Activated T-cell treated with anti-CD3 and anti-CD28 coated beads, Interleukin-2, amount 50 U/mL, for 72 hours (primary cell): ENCODE data around the gene BUD31. TPM values are rescaled to one million over a fixed set of nuclear protein-coding genes. Genes with fewer than 3 reads are reported as not detected.
"Not testable (repeated sequence)": the region's sequence is repeated elsewhere in the genome, so short reads cannot be mapped to it uniquely, and the experiment has no call there.

Experiments used
- ATAC-seq, 2 donors: fragments of 150-1000 bp; cut with Tn5 transposase; replicated peaks in 1 of 2; 2 replicates each; pipeline ENCODE4 v1.10.0; 2021; ENCODE audit warnings: moderate library complexity in 2 of 2, mild to moderate bottlenecking in 1 of 2
- DNase-seq, 2 donors: peaks; one replicate each; pipeline ENCODE4 v3.0.0; 2021 to 2022; ENCODE audit warnings: mixed read lengths in 1 of 2
- H3K27ac Mint-ChIP-seq: one replicate; pipeline ENCODE4 v1.8.0; 2022; ENCODE audit warnings: mild to moderate bottlenecking, moderate library complexity, mixed read lengths
- H3K27me3 Mint-ChIP-seq: one replicate; pipeline ENCODE4 v1.8.0; 2022; ENCODE audit warnings: low read depth, mixed read lengths
- H3K36me3 Mint-ChIP-seq, 2 donors: one replicate each; pipeline ENCODE4 v1.8.0; 2022; ENCODE audit warnings: mixed read lengths in 2 of 2, mild to moderate bottlenecking in 1 of 2; ENCODE audit not compliant: insufficient read depth in 2 of 2
- H3K4me1 Mint-ChIP-seq: one replicate; pipeline ENCODE4 v1.8.0; 2022; ENCODE audit warnings: low read depth, mixed read lengths
- H3K4me3 Mint-ChIP-seq, 2 donors: one replicate each; pipeline ENCODE4 v1.8.0; 2022; ENCODE audit warnings: mild to moderate bottlenecking in 2 of 2, mixed read lengths in 2 of 2, moderate library complexity in 2 of 2
- H3K9me3 Mint-ChIP-seq, 2 donors: one replicate each; pipeline ENCODE4 v1.8.0; 2022; ENCODE audit warnings: mixed read lengths in 2 of 2
- total RNA-seq, 2 donors: library from RNA; stranded (reverse); gene quantifications; one replicate each; pipeline ENCODE4 v1.2.3, GENCODE V29; 2022

Gene BUD31
- total RNA-seq, 2 donors from 2014 or later, result 218 to 228 TPM

DNA sequence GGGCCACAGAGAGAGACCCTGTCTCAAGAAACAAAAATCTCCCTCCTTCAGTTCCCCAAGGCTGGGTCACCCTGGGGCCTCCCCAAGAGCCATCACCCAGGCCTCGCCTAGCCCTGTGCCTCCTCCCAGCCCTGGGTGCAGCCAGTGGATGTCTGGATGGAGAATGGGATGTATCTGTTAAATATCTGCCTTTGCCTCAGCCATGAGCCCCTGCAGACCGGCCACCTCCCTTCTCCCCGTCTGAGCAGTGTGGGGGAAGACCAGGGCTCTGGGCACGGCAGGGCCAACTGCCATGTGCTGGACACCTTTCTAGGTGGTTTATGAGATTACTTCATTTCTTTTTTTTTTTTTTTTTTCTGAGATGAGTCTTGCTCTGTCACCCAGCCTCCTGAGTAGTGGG, 24.2 kb upstream of the BUD31 start:
- Mint-ChIP-seq H3K36me3 (peaks cover 0 to 25% of the 10 kb centered on the region in 2 donors), H3K27me3 (no peaks in the 10 kb centered on the region), H3K27ac (peak overlapping the region; percentile 89), H3K4me3 (no peak overlapping the region), H3K4me1 (peaks cover 41% of the 10 kb centered on the region), H3K9me3 (no peaks in the 10 kb centered on the region)
- DNase-seq (no peak), ATAC-seq (no peak)

DNA sequence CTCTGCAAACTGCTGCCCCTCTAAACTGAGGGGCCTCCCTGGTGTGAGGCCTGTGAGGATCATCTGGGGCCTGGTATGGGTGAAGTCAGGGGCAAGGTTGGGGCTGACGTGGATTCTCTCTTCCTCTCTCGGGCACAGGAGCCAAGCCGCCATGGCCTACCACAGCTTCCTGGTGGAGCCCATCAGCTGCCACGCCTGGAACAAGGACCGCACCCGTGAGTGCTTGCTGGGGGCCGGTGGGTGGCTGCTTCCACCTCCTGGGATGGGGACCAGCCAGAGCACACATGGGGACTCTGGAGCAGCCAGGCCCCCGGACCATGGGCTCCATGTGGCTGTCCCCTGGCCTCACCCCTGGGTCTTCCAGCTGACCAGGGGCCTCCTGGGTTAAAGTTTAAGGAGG, 23.2 kb upstream of the BUD31 start:
- Mint-ChIP-seq H3K4me3 (no peak overlapping the region), H3K4me1 (peaks cover 30% of the 10 kb centered on the region), H3K27me3 (no peaks in the 10 kb centered on the region), H3K27ac (peak overlapping the region; percentile 63), H3K9me3 (no peaks in the 10 kb centered on the region), H3K36me3 (peaks cover 0 to 25% of the 10 kb centered on the region in 2 donors)
- no peak for DNase-seq
- ATAC-seq, result no peak

DNA sequence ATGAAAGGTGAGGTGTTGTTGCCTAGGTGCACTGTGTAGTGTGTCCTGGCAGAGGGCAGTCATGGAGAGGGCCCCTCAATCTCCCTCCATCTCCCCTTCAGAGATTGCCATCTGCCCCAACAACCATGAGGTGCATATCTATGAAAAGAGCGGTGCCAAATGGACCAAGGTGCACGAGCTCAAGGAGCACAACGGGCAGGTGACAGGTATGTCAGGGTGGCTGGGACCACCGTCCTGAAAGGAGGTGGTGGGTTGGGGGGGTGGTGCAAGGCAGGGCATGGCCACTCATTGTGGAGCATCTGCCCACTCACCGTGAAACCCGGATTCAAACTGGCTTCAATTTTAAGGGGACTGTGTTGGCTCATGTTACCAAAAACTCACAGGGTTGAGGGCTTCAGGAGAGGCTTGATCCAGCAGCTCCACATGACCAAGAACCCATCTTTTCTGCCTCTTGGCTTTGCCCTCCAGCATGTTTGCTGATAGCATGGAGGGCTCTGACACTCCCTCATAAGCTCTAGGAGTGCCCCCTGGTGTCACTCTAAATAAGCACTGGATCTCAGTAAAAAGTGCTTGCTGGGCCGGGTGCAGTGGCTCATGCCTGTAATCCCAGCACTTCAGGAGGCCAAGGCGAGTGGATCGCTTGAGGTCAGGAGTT, 22.1 kb upstream of the BUD31 start:
- Mint-ChIP-seq H3K27me3 (no peaks in the 10 kb centered on the region), H3K4me1 (peaks cover 27% of the 10 kb centered on the region), H3K4me3 (no peak overlapping the region), H3K27ac (peak overlapping the region; percentile 72), H3K36me3 (peaks cover 0 to 25% of the 10 kb centered on the region in 2 donors), H3K9me3 (no peaks in the 10 kb centered on the region)
- ATAC-seq (peak; percentile 60 to 61), DNase-seq (peak; percentile 29 to 35)

DNA sequence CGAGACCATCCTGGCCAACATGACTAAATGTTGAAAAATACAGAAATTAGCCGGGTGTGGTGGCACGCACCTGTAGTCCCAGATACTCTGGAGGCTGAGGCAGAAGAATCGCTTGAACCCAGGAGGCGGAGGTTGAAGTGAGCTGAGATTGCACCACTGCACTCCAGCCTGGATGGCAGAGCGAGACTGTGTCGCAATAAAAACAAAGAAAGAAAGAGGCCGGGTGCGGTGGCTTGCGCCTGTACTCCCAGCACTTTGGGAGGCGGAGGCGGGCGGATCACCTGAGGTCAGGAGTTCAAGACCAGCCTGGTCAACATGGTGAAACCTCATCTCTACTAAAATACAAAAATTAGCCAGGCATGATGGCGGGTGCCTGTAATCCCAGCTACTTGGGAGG, 21.5 kb upstream of the BUD31 start:
- Mint-ChIP-seq H3K27ac (peak overlapping the region; percentile 72), H3K4me1 (peaks cover 31% of the 10 kb centered on the region), H3K36me3 (peaks cover 0 to 27% of the 10 kb centered on the region in 2 donors)
- H3K9me3 Mint-ChIP-seq, DNase-seq, H3K27me3 Mint-ChIP-seq, ATAC-seq, H3K4me3 Mint-ChIP-seq: not testable (repeated sequence)

DNA sequence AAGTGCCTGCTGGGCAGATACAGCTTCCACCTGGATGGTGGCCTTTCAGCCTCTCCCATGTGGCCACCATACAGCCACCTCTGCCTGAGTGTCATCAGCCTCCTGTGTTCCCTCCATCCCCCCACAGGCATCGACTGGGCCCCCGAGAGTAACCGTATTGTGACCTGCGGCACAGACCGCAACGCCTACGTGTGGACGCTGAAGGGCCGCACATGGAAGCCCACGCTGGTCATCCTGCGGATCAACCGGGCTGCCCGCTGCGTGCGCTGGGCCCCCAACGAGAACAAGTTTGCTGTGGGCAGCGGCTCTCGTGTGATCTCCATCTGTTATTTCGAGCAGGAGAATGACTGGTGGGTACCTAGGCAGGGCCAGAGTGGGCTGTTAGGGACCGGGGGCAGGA, 20.9 kb upstream of the BUD31 start:
- no peak overlapping the region for H3K27ac Mint-ChIP-seq
- H3K9me3 Mint-ChIP-seq, result no peaks in the 10 kb centered on the region
- no peak overlapping the region for H3K4me3 Mint-ChIP-seq
- H3K36me3 Mint-ChIP-seq, result peaks cover 0 to 27% of the 10 kb centered on the region in 2 donors
- no peaks in the 10 kb centered on the region for H3K27me3 Mint-ChIP-seq
- no peak for DNase-seq
- peaks cover 34% of the 10 kb centered on the region for H3K4me1 Mint-ChIP-seq
- no peak for ATAC-seq

DNA sequence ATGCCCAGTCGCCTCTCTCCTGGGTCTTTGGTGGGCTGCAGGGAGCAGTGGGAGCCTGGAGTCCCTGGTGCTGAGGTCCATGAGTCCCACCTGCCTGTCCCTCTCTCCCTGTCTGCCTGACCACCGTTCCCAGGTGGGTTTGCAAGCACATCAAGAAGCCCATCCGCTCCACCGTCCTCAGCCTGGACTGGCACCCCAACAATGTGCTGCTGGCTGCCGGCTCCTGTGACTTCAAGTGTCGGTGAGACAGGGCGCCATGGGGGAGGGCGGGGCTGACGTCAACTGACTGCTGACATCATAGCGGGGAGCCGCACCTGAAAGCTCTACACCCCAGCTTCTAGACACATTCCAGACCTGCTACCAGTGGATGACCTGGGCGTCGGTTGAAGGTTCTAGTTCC, 19.0 kb upstream of the BUD31 start:
- H3K9me3 Mint-ChIP-seq, result no peaks in the 10 kb centered on the region
- no peak overlapping the region for H3K27ac Mint-ChIP-seq
- DNase-seq (no peak), ATAC-seq (no peak)
- H3K27me3 Mint-ChIP-seq, result no peaks in the 10 kb centered on the region
- H3K4me1 Mint-ChIP-seq, result peaks cover 27% of the 10 kb centered on the region
- no peak overlapping the region for H3K4me3 Mint-ChIP-seq
- H3K36me3 Mint-ChIP-seq, result peaks cover 0 to 27% of the 10 kb centered on the region in 2 donors

DNA sequence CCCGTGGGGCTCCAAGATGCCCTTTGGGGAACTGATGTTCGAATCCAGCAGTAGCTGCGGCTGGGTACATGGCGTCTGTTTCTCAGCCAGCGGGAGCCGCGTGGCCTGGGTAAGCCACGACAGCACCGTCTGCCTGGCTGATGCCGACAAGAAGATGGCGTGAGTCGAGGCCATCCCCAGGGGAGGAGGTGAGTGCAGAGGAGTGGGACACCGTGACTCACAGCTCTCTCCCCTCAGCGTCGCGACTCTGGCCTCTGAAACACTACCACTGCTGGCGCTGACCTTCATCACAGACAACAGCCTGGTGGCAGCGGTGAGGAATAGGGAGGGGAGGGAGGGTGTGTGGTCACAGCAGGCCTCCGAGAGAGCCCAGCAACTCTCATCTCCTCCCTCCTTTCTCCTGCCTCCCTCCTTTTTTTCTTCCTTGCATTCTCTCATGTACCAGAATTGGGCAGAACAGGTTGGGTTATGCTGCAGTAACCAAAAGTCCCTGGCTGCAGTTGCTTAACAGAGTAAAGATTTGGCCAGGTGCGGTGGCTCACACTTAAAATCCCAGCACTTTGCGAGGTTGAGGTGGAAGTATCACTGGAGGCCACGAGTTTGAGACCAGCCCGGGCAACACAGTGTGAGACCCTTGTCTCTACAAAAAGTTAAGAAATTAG, 17.7 kb upstream of the BUD31 start:
- Mint-ChIP-seq H3K27me3 (no peaks in the 10 kb centered on the region), H3K4me1 (peaks cover 23% of the 10 kb centered on the region), H3K27ac (no peak overlapping the region), H3K9me3 (no peaks in the 10 kb centered on the region), H3K36me3 (peaks cover 3 to 24% of the 10 kb centered on the region in 2 donors), H3K4me3 (peak overlapping the region in 1 of 2 donors; percentile 80)
- DNase-seq (no peak), ATAC-seq (no peak)

DNA sequence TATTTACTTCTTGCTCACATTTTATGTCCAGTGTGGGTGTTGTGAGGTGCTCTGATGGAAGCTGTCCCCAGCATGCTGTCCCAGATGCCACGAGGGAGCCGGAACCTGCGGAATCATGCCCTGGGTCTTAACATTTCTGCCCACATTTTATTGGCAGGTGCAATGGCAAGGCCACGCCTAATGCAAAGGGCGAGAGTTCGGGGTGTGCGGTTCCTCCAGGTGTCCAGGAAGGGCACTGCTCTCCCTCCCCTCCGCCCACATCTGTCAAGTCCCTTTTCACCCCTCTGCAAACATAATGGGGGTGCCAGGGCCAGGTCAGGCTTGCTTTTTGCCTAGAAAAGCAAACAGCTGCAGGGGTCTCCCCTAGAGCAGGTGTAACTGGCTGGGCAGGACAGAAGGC, 16.7 kb upstream of the BUD31 start:
- Mint-ChIP-seq H3K4me3 (peak overlapping the region; percentile 43 to 80), H3K27me3 (no peaks in the 10 kb centered on the region), H3K4me1 (peaks cover 21% of the 10 kb centered on the region), H3K9me3 (no peaks in the 10 kb centered on the region), H3K27ac (no peak overlapping the region), H3K36me3 (peaks cover 3 to 20% of the 10 kb centered on the region in 2 donors)
- no peak for DNase-seq
- no peak for ATAC-seq

DNA sequence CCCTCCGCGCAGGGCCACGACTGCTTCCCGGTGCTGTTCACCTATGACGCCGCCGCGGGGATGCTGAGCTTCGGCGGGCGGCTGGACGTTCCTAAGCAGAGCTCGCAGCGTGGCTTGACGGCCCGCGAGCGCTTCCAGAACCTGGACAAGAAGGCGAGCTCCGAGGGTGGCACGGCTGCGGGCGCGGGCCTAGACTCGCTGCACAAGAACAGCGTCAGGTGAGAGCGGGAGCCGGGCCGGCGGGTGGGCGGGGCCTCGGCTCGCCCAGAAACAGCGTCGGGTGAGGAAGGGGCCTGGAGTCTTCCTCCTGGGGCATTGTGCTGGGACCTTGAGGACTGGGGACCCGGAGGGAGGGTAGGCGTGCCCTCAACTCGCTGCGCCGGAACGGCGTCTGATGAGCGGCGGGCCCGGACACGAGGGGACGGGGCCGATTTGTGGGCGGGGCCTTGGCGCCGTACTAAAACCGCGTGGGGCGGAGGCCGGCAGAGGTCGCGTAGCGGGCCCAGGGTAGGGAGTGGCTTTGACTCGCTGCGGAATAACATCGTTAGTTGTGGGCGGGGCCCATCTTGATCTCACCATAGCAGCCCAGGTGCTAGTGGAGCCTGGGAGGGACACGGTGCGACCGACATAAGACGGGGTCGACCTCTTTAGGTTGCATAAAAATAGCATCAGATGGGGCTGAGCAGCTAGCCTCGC, 16.0 kb upstream of the BUD31 start:
- Mint-ChIP-seq H3K9me3 (no peaks in the 10 kb centered on the region), H3K27me3 (no peaks in the 10 kb centered on the region), H3K36me3 (peaks cover 3 to 19% of the 10 kb centered on the region in 2 donors)

DNA sequence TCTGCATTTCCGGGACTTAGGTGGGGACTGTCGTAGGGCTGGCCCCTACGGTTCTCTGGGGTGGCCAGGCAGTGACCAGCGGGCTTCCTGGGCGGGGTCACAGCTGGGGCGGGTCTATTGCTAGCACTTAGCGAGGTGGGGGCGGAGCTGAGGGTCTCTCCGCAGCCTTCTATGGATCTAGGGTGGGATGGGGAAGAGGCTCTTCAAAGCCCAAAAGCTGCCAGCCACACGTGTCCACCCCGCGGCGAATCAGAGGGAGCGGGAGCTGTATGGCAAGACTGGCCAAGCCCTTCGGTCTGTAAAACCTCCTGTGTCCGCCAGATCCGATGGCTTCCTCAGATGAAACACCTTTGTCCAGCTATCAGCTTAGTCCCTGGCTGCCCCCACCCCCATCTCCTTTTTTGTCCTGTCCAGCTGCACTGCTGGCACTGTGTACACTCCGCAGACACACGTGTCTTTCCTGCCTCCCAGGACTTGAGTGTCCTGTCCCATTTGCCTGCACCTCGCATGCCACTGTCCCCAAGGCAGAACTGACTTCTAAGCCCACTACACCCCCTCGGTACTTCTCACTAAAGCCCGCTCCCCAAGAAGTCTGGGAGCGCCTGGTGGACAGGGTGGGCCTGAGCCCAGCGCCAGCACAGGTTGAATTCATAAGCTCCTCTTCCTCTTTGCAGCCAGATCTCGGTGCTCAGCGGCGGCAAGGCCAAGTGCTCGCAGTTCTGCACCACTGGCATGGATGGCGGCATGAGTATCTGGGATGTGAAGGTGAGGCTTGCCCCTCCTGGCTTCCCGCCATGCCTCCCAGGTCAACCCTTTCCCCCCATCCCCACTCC, 15.2 kb upstream of the BUD31 start:
- no peak for ATAC-seq
- peak overlapping the region; percentile 59 for H3K27ac Mint-ChIP-seq
- DNase-seq, result no peak
- peaks cover 3 to 20% of the 10 kb centered on the region in 2 donors for H3K36me3 Mint-ChIP-seq
- no peaks in the 10 kb centered on the region for H3K27me3 Mint-ChIP-seq
- no peaks in the 10 kb centered on the region for H3K9me3 Mint-ChIP-seq
- peaks cover 21% of the 10 kb centered on the region for H3K4me1 Mint-ChIP-seq
- H3K4me3 Mint-ChIP-seq, result peak overlapping the region; percentile 76 to 80

More for the DNA sequence above, 16.0 kb upstream of the BUD31 start:
- Mint-ChIP-seq H3K4me3 (peak overlapping the region; percentile 76 to 80), H3K4me1 (peaks cover 21% of the 10 kb centered on the region), H3K27ac (no peak overlapping the region)
- ATAC-seq, result peak; percentile 89 to 93
- DNase-seq, result peak; percentile 79 to 88

DNA sequence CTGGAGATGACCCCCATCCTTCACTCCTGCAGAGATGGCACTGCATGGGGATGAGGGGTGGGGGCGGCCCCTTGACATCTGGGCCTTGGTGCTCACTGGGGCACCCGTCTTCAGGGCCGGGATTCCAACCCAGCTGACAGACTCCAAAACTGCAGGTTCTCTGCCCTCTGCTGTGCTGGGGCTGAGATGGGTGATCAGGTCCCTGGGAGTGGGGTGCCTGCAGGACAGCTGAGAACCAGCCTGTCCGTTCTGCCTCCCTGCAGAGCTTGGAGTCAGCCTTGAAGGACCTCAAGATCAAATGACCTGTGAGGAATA, 14.6 kb upstream of the BUD31 start:
- no peaks in the 10 kb centered on the region for H3K27me3 Mint-ChIP-seq
- DNase-seq, result no peak
- no peak for ATAC-seq
- no peaks in the 10 kb centered on the region for H3K9me3 Mint-ChIP-seq
- H3K4me1 Mint-ChIP-seq, result peaks cover 21% of the 10 kb centered on the region
- H3K4me3 Mint-ChIP-seq, result peak overlapping the region in 1 of 2 donors; percentile 80
- peaks cover 3 to 21% of the 10 kb centered on the region in 2 donors for H3K36me3 Mint-ChIP-seq
- no peak overlapping the region for H3K27ac Mint-ChIP-seq

DNA sequence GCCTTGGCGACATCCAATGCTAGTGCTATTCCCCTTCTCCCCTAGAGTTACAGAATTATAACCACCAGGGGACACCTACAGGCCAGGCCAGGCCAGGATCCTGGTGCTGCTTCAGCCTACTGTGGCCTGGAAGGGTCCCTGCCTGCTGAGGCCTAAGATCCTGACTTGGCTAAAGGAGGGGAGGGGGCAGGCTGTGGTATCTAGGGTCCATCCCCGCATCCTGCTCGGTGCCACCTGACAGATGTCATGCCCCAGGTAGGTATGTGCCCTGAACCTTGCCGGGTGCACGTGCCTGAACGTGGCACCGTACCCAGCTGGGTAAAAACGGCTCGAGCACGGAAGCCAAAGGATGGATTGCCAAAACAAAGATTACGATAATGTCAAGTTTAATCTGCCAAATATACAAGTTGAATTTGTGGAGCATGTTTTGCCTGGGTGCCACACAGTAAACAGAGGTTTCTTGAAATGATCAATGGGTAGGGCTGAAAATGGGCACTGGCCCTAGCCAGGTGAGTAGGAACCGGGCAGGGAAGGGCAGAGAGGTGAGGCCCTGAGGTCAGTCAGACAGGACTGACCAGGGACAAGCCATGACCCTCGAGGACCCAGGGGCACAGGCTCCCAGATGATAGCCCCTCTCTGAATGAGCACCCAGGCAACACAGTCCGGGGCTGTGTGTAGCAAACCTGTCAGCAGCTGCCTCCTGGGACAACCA, 13.0 kb upstream of the BUD31 start:
- Mint-ChIP-seq H3K4me3 (no peak overlapping the region), H3K36me3 (peaks cover 3 to 22% of the 10 kb centered on the region in 2 donors), H3K27ac (peak overlapping the region; percentile 33), H3K4me1 (peaks cover 21% of the 10 kb centered on the region), H3K9me3 (no peaks in the 10 kb centered on the region), H3K27me3 (no peaks in the 10 kb centered on the region)
- DNase-seq, result no peak
- ATAC-seq, result no peak
